Ishikawa (cell line): ENCODE measurements around the gene EIF4EBP2.

Source experiments
- CEBPB ChIP-seq: IDR thresholded peaks from 2 replicates; pipeline ENCODE4 v1.6.1; 2012
- CREB1 ChIP-seq: IDR thresholded peaks from 2 replicates; pipeline ENCODE4 v1.6.1; 2012; ENCODE audit warnings: low read depth
- EGR1 ChIP-seq: IDR thresholded peaks from 2 replicates; pipeline ENCODE4 v1.6.1; 2012
- EP300 ChIP-seq: IDR thresholded peaks from 2 replicates; pipeline ENCODE4 v1.6.1; 2012; ENCODE audit warnings: borderline replicate concordance
- FOXM1 ChIP-seq: IDR thresholded peaks from 2 replicates; pipeline ENCODE4 v1.6.1; 2012; ENCODE audit warnings: low read depth, borderline replicate concordance
- NFIC ChIP-seq: IDR thresholded peaks from 2 replicates; pipeline ENCODE4 v1.6.1; 2012
- RAD21 ChIP-seq: IDR thresholded peaks from 2 replicates; pipeline ENCODE4 v1.6.1; 2012; ENCODE audit warnings: low read depth
- REST ChIP-seq: IDR thresholded peaks from 2 replicates; pipeline ENCODE4 v1.6.1; 2012; ENCODE audit warnings: low read depth, mild to moderate bottlenecking
- TAF1 ChIP-seq: IDR thresholded peaks from 2 replicates; pipeline ENCODE4 v1.6.1; 2012; ENCODE audit warnings: low read depth, mild to moderate bottlenecking
- TCF12 ChIP-seq: IDR thresholded peaks from 2 replicates; pipeline ENCODE4 v1.6.1; 2012; ENCODE audit warnings: low read depth
- TEAD4 ChIP-seq: IDR thresholded peaks from 2 replicates; pipeline ENCODE4 v1.6.1; 2012
- USF1 ChIP-seq: IDR thresholded peaks from 2 replicates; pipeline ENCODE4 v1.6.1; 2012
- YY1 ChIP-seq: IDR thresholded peaks from 2 replicates; pipeline ENCODE4 v1.6.1; 2012; ENCODE audit warnings: low read depth
- ZBTB7A ChIP-seq: IDR thresholded peaks from 2 replicates; pipeline ENCODE4 v1.6.1; 2012; ENCODE audit warnings: low read depth
- TF ChIP-seq, protein P1 (sequence below): IDR thresholded peaks from 2 replicates; pipeline ENCODE4 v1.6.1; 2012

EIF4EBP2 gene

GRCh38 chr10:70358446-70358845, 45.5 kb upstream of the EIF4EBP2 start:
- no peak for TF ChIP-seq NFIC
- TF ChIP-seq RAD21: no peak
- TF ChIP-seq CEBPB: no peak
- no peak for TF ChIP-seq TEAD4
- no peak for TF ChIP-seq TAF1
- TF ChIP-seq YY1: no peak
- TF ChIP-seq REST: no peak
- TF ChIP-seq USF1: no peak
- no peak for TF ChIP-seq EGR1
- TF ChIP-seq ZBTB7A: no peak

DNA sequence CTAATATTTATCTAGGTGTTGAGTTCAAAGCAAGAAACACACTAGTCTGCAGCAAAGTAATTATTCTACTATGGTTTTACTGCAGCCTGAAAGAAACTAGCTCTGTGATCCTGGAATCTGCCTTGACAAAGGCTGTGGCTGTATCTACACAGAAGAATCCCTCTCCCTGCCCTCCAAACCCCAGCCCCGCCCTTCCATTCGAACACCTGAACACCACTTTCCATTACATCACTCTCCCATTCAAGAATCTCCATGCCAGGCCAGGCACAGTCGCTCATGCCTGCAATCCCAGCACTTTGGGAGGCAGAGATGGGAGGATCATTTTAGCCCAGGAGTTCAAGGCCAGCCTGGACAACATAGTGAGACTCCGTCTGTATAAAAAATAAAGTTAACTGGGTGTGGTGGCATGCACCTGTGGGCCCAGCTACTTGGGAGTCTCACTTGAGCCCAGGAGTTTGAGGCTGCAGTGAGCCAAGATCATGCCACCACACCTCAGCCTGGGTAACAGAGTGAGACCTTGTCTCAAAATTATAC, 44.9 kb upstream of the EIF4EBP2 start:
- TF ChIP-seq EP300 (no peak), REST (no peak), TAF1 (no peak), RAD21 (no peak), USF1 (no peak), CEBPB (no peak), CREB1 (no peak), YY1 (no peak), TCF12 (no peak), NFIC (no peak), FOXM1 (no peak)
- TF ChIP-seq, protein P1, sequence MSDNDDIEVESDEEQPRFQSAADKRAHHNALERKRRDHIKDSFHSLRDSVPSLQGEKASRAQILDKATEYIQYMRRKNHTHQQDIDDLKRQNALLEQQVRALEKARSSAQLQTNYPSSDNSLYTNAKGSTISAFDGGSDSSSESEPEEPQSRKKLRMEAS: no peak

DNA sequence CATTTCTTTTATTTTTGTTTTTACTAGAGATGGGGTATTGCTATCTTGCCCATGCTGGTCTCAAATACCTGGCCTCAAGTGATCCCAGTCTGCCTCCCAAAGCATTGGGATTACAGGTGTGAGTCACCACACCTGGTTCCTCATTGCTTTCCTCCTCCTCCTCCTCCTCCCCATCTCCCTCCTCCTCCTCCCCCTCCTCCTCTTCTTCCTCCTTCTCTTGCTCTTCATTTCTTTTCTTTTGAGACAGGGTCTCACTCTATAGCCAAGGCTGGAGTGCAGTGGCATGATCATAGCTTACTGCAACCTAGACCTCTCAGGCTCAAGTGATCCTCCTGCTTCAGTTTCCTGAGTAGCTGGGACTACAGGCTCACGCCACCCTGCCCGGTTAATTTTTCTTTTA, 43.7 kb upstream of the EIF4EBP2 start:
- no peak for TF ChIP-seq USF1
- TF ChIP-seq RAD21: no peak
- no peak for TF ChIP-seq EGR1
- TF ChIP-seq FOXM1: no peak
- no peak for TF ChIP-seq TAF1
- no peak for TF ChIP-seq TEAD4
- no peak for TF ChIP-seq ZBTB7A
- TF ChIP-seq EP300: no peak
- TF ChIP-seq, protein P1: no peak
- TF ChIP-seq CREB1: no peak
- TF ChIP-seq YY1: no peak
- TF ChIP-seq NFIC: no peak
- TF ChIP-seq REST: no peak
- no peak for TF ChIP-seq TCF12
- no peak for TF ChIP-seq CEBPB

- TF ChIP-seq TCF12 (no peak), TAF1 (no peak), ZBTB7A (no peak), EP300 (no peak), FOXM1 (no peak), TEAD4 (no peak), EGR1 (no peak), YY1 (no peak), RAD21 (no peak), REST (no peak), NFIC (no peak), CREB1 (no peak), USF1 (no peak), CEBPB (no peak)
- TF ChIP-seq, protein P1: no peak
Observed at GRCh38 chr10:70362328-70362727, 41.6 kb upstream of the EIF4EBP2 start.
